ENCODE data around the gene GPBP1L1. TPM values are rescaled to one million over a fixed set of nuclear protein-coding genes. Genes with fewer than 3 reads are reported as not detected.

Gene GPBP1L1
- total and polyA plus RNA-seq, 9 of the 15 experiments (the other 6 are each of a cell fraction or from before 2014, with no cell fraction given): 86.0 to 216 (median 138) TPM

- TF ChIP-seq TRIM24 (IDR thresholded peaks at IDR 0.05) (peak in 1 of 2 experiments; percentile 28; a peak in 1 of 4 replicates), TBL1XR1 (IDR thresholded peaks at IDR 0.05; ENCODE audit: low read length in 2 of 2) (no peak), ZBTB33 (CRISPR knock-in tag; IDR thresholded peaks at IDR 0.05) (no peak), SUPT5H (IDR thresholded peaks at IDR 0.05) (no peak), CREBBP (IDR thresholded peaks at IDR 0.05; ENCODE audit: low read depth, low read length) (no peak), PRMT5 (CRISPR knock-in tag; IDR thresholded peaks at IDR 0.05) (no peak), SPI1 (IDR thresholded peaks at IDR 0.05; ENCODE audit: borderline replicate concordance, low read depth, low read length) (no peak), ZFP1 (CRISPR knock-in tag; IDR thresholded peaks at IDR 0.05) (no peak), ARID3A (IDR thresholded peaks at IDR 0.05; ENCODE audit: borderline replicate concordance, low read depth, low read length) (no peak)
These were observed 12.4 kb downstream of the GPBP1L1 start (continued) for GRCh38 chr1:45673956-45674355.

All from K562 (cell line).